Airway epithelial cell (primary cell): ENCODE data around the gene TUBB4B. TPM values are rescaled to one million over a fixed set of nuclear protein-coding genes. Genes with fewer than 3 reads are reported as not detected.

Source experiments
- total RNA-seq: library from RNA; depleted of rRNA; stranded (reverse); fragments of >200 nt; gene quantifications from 2 replicates; pipeline ENCODE4 v1.2.3, GENCODE V29; 2015

Gene TUBB4B
- total RNA-seq, result 738 and 813 TPM in 2 replicates

GRCh38 chr9:137240841-137241489 lies at the start of gene TUBB4B:
Gene TUBB4B, plus strand, starts transcription at chr9:137241287. Its CDS starts 74 bp downstream, at chr9:137241361.

GRCh38 chr9:137200311-137201204 lies 40.5 kb upstream of the TUBB4B start, which contains the start of gene TPRN:
Gene TPRN, minus strand, starts transcription at chr9:137200741. Its CDS starts 30 bp downstream, at chr9:137200711.

DNA sequence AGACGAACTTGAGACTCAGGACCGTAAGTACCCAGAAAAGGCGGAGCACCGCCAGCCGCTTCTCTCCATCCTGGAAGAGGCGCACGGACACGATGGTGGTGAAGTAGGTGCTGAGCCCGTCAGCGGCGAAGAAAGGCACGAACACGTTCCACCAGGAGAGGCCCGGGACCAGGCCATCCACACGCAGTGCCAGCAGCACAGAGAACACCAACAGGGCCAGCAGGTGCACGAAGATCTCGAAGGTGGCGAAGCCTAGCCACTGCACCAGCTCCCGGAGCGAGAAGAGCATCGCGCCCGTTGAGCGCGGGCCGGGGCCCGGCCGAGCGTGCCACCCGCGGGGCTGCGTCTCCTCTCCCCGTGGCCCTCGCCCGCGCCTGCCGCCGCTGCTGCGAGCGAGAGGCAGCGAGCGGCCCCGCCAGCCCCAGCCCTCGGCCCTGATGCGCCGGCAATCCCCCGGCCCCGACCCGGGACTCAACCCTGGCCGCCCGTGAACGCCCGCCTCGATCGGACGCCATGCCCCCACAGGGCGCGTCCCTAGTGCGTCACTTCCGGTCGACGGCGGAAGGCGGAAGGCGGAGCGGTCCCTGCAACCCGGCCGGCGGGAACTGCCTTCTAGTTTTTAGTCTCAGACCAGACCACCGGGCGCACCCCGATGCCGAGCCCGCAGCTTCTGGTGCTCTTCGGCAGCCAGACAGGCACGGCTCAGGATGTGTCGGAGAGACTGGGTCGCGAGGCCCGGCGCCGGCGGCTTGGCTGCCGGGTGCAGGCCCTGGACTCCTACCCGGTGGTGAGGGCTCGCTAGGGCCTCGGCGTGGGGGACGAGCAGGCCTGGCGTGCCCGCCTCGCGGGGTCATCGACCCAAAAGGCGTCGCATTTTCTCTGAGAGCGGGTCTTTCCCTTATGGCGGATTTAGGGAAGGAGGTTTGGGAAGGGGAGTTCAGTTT lies 35.7 kb upstream of the TUBB4B start, which contains the start of the genes NDOR1 and TMEM203:
NDOR1 (plus strand) TSS at position 575 of the 944 bp plus-strand sequence; CDS start at position 653, 78 bp downstream.
TMEM203 (minus strand) TSS at position 523 of the 944 bp plus-strand sequence; CDS start at position 289, 234 bp downstream.

DNA sequence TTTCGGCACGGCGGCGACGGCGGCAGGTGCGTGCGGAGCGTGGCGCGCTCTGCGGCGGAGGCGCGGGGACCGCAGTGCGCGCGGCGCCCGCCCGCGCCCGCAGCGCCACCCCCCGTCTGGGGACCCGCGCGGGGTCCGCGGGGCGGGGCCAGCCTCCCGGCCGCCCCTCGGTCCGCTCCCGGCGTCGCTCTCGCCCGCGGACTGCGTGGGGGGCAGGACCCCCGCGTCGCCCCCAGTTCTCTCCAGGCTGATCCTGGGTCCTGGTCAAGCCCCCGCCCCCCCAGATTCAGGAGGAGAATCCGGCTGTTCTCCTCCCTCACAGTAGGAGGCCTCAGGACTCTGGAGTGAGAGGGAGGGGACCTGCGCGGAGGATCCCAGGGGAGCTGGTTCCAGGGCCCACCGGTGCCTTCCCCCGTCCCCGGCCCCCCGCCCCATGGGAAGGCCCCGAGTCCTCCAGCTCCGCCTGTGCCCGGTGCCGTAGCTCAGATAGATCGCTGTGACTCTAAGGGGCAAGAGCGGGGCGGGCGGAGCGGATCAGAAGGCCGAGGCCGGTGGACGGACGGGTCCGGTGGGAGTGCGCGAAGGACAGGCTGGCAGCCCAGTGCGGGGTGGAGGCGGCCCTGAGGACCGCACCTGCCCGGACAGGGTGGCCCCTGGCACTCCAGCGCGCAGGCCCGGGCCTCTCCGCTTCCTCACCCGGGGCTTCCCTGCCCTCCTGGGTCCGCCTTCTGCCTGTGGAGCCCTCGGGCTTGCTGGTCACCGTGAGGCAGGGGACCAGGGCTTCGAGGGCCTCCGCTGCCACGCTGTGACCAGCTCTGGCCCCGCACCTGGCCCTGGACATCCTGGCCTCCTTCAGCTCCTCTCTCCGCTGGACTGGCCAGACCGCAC lies 18.7 kb upstream of the TUBB4B start, which contains the start of gene RNF208:
RNF208 (minus strand) TSS at position 51 of the 888 bp plus-strand sequence. CDS start 1,028 bp downstream, outside the sequence.

GRCh38 chr9:137224830-137225694 lies 16.0 kb upstream of the TUBB4B start, which contains the start of gene CYSRT1:
Gene CYSRT1, plus strand, starts transcription at chr9:137225174. Its CDS starts 448 bp downstream, at chr9:137225622.

DNA sequence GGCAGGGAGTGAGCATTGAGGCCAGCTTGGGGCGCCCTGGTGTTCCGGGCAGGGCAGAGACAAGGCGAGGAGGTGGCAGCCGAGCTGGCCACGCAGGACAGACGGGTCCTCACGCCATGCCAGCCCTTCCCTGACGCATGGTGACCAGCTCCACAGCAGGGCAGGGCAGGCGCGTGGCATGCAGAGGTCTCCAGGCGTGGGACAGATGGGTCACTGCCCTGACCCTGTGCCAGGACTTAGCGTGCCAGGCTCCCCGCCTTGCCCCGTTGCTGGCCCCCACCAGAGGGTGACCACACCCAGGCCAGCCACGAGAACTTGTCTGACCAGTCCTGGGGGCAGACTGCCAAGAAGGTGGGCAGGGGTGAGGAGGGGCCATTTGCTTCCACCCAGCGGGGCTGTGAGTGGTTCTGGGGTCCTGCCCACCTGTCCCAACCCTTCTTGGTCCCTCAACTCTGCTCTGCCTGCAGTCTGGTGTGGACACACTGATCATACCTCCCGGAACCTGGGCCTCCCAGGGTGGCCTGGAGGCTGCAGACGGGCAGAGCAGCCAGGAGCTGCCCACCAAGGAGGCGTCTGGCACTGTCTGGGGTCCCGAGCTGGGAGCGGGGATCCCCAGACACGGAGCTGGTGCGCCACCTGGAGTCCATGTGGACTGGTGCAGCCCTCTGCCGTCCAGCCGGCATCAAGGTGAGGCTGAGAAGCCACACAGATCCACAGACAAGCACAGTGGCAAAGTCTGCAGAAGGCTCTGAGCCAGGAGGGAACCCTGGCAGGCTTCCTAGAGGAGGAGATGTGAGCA lies 13.8 kb upstream of the TUBB4B start, which contains the start of gene RNF224:
RNF224 (plus strand) TSS at position 449 of the 799 bp plus-strand sequence. CDS start 834 bp downstream, outside the sequence.

DNA sequence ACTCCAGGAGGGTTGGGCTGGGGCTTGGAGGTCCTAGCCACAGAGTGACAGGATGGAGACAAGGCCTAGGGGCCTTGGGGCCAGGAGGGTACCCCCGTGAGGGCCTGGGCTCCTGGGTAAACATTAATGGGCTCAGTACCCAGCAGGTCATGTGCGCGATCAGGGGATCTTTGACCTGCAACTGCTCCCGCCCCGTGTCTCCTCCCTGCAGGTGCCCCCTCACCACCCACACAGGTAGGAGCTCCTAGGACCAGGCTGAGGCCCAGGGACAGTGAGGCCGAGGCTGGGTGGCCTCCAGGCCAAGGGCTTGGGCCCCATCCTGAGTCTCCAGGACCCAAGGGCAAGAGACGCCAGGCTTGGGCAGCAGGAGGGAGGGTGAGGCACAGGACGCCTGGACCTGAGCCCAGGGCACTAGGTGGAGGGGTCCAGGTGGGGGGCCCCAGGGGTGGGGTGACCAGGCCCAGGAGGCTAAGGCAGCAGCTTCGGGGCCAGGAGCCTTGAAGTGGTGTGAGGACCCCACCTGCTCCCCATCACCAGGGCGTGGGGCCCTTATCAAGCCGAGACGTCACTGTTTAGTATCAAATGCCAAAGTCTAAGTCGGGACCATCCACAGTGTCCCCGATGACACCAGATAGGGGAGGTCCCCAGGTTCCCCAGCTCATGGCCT lies 10.2 kb upstream of the TUBB4B start, which contains the start of gene SLC34A3:
SLC34A3 (plus strand) TSS at position 197 of the 667 bp plus-strand sequence. CDS start 802 bp downstream, outside the sequence.

GRCh38 chr9:137251194-137251461 lies 10.0 kb downstream of the TUBB4B start, which contains the start of gene STPG3:
Gene STPG3, plus strand, starts transcription at chr9:137251286. Its CDS starts 1 bp downstream, at chr9:137251287.

DNA sequence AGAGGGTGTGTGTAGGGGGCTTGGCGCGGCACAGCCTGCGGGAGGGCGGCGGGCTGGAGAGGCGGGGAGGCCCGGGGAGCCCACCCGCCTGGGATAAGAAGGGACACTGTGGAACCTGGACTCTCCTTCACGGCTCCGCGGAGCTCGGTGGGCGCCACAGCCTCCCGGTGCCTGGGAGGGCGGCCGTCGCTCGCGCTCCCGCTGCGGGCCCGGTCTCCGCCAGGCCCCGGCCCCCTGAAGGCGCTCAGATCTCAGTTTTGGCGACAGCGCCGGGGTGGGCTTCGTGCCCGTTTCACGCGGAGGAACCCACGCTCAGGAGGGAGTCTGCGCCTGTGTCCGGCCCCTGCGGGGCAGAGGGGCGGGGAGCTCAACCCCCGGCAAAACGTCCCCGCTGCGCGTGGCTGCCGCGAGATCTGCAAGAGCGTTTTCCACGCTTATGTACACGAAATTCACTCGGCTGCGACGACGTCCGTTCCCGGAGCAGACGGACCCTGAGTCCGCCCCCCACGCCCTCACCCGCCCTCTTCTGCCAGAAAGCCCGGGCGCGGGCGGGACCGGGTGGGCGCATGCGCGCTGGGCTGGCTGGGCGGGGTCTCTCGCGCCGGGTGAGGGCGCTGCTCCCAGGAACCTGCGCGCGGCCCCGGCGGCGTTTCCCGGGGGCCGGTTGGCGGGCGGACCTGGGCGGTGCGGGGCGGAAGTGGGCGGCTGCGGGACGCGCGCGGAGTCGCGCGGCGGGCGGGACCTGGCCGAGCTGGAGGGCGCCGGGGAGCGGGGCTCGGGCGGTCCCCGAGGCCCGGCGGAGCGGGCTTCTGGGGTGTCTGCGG lies 13.7 kb downstream of the TUBB4B start, which contains the start of gene NELFB:
NELFB (plus strand) TSS at position 704 of the 824 bp plus-strand sequence.

GRCh38 chr9:137277329-137278041 lies 36.4 kb downstream of the TUBB4B start, which contains the start of gene TOR4A:
Gene TOR4A, plus strand, starts transcription at chr9:137277726. Its CDS starts 964 bp downstream, at chr9:137278690.

Other genes with a start within 250 kb of the TUBB4B start
- 50.9 and 69.2 TPM in 2 replicates for gene PAXX, start 248.9 kb upstream of the TUBB4B start, total RNA-seq
- gene CLIC3, start 244.7 kb upstream of the TUBB4B start, total RNA-seq, result 179 and 203 TPM in 2 replicates
- gene ABCA2, start 213.1 kb upstream of the TUBB4B start, total RNA-seq, result 11.9 and 15.6 TPM in 2 replicates
- not detected in 2 replicates for gene FUT7, start 209.2 kb upstream of the TUBB4B start, total RNA-seq
- gene NPDC1, start 195.1 kb upstream of the TUBB4B start, total RNA-seq, result 36.7 and 39.0 TPM in 2 replicates
- 1.1 and 1.4 TPM in 2 replicates for gene ENTPD2, start 187.2 kb upstream of the TUBB4B start, total RNA-seq
- 31.6 and 31.9 TPM in 2 replicates for gene SAPCD2, start 170.7 kb upstream of the TUBB4B start, total RNA-seq
- 2.7 and 4.0 TPM in 2 replicates for gene UAP1L1, start 163.8 kb upstream of the TUBB4B start, total RNA-seq
- gene MAN1B1, start 154.3 kb upstream of the TUBB4B start, total RNA-seq, result 59.0 and 62.8 TPM in 2 replicates
- gene DPP7, start 126.6 kb upstream of the TUBB4B start, total RNA-seq, result 52.1 and 52.4 TPM in 2 replicates
- 0.14 and 0.42 TPM in 2 replicates for gene GRIN1, start 102.1 kb upstream of the TUBB4B start, total RNA-seq
- gene LRRC26, start 71.2 kb upstream of the TUBB4B start, total RNA-seq, result 0.35 and 0.70 TPM in 2 replicates
- gene TMEM210, start 69.2 kb upstream of the TUBB4B start, total RNA-seq, result not detected in 2 replicates
- gene ANAPC2, start 52.7 kb upstream of the TUBB4B start, total RNA-seq, result 14.7 and 15.9 TPM in 2 replicates
- 119 and 122 TPM in 2 replicates for gene SSNA1, start 52.6 kb upstream of the TUBB4B start, total RNA-seq
- gene TPRN, start 40.5 kb upstream of the TUBB4B start, total RNA-seq, result 11.4 and 12.5 TPM in 2 replicates
- gene TMEM203, start 35.6 kb upstream of the TUBB4B start, total RNA-seq, result 38.4 and 43.2 TPM in 2 replicates
- gene NDOR1, start 35.6 kb upstream of the TUBB4B start, total RNA-seq, result 9.2 and 12.6 TPM in 2 replicates
- 0.70 and 1.5 TPM in 2 replicates for gene RNF208, start 19.0 kb upstream of the TUBB4B start, total RNA-seq
- 17.3 and 19.3 TPM in 2 replicates for gene CYSRT1, start 16.1 kb upstream of the TUBB4B start, total RNA-seq
- gene RNF224, start 13.8 kb upstream of the TUBB4B start, total RNA-seq, result 0.35 and 0.70 TPM in 2 replicates
- 0.14 TPM in 1 of 2 replicates, not detected in the other for gene SLC34A3, start 10.4 kb upstream of the TUBB4B start, total RNA-seq
- not detected in 2 replicates for gene STPG3, start 10.0 kb downstream of the TUBB4B start, total RNA-seq
- 47.5 and 54.2 TPM in 2 replicates for gene NELFB, start 14.0 kb downstream of the TUBB4B start, total RNA-seq
- 44.0 and 48.1 TPM in 2 replicates for gene TOR4A, start 36.4 kb downstream of the TUBB4B start, total RNA-seq
- 14.6 and 30.0 TPM in 2 replicates for gene NRARP, start 61.0 kb downstream of the TUBB4B start, total RNA-seq
- gene EXD3, start 181.9 kb downstream of the TUBB4B start, total RNA-seq, result 9.1 and 14.1 TPM in 2 replicates
- 0.65 and 0.92 TPM in 2 replicates for gene NOXA1, start 182.1 kb downstream of the TUBB4B start, total RNA-seq
- gene ENTPD8, start 200.1 kb downstream of the TUBB4B start, total RNA-seq, result not detected in 2 replicates
- 43.3 and 48.4 TPM in 2 replicates for gene NSMF, start 218.0 kb downstream of the TUBB4B start, total RNA-seq